ENCODE measurements around the gene RNASE2. TPM values are rescaled to one million over a fixed set of nuclear protein-coding genes. Genes with fewer than 3 reads are reported as not detected.
"Not testable (repeated sequence)": the region's sequence is repeated elsewhere in the genome, so short reads cannot be mapped to it uniquely, and the experiment has no call there.

The RNASE2 gene
- polyA plus RNA-seq, 3 donors = 0.74 to 1.3 (median 1.2) TPM

GRCh38 chr14:20973501-20973900, 18.2 kb downstream of the RNASE2 start:
- no peak for DNase-seq (ENCODE audit: extremely low read depth in 1 of 11, low read depth in 9 of 11, low spot score in 4 of 11)

- no peak for DNase-seq (ENCODE audit: extremely low read depth in 1 of 11, low read depth in 9 of 11, low spot score in 4 of 11)
Observed at GRCh38 chr14:20976291-20976690, 21.0 kb downstream of the RNASE2 start.

DNA sequence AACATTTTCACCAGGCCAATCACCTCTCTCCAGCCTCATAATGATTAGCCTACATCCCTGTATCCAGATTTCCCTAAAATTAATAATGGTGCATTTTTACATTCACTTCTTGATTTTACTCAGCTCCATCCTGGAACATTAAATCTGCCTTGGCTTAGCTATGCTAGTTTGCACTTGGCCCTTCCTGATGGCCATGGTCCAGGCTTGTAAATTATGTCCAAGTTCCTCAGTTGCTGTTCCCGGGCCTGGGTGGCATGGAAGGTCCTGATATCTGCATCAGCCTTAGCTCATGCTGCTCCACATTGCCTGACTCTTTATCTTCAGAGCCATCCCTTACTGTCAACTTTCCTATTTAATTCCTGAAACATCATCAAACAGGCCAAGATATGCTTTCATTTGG, 23.4 kb downstream of the RNASE2 start:
- DNase-seq (ENCODE audit: extremely low read depth in 1 of 11, low read depth in 9 of 11, low spot score in 4 of 11) = no peak

- no peak for DNase-seq (ENCODE audit: extremely low read depth in 1 of 11, low read depth in 9 of 11, low spot score in 4 of 11)
Observed at GRCh38 chr14:20980906-20981305, 25.6 kb downstream of the RNASE2 start.

DNA sequence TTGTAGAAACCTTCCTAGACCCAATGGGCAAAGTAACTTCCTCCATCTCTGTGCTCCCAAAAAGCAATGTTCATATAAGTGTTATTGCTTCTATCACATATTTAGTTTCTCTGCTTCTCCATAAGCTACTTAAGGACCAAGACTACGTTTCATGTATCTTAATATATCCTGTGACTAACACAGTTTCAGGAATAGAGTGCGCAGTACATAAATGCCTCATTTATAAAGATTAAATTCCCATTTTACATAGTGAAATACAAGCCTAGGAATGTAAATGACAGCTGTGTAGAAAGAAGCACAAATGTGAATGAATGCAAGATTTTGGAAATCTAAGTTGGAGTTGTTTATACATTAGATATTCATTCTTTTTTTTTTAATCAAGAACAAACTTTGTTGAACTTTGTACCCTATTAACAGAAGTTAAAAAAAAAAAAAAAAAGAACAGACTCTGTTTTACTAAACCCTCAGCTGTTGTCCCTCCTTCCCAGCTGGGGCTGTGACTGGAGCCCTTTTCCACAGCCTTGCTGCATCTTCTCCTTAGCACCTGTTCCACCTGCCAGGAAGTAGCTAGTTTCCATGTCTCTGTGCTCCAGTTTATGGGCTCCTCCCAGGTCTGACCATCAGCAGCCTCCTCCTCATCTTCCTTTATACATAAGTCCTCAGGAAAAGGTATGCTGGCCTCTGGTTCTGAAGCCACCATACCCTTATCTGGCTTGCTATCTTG, 27.5 kb downstream of the RNASE2 start:
- DNase-seq (ENCODE audit: extremely low read depth in 1 of 11, low read depth in 9 of 11, low spot score in 4 of 11) = no peak

GRCh38 chr14:20985650-20986049, 30.4 kb downstream of the RNASE2 start:
- DNase-seq (ENCODE audit: extremely low read depth in 1 of 11, low read depth in 9 of 11, low spot score in 4 of 11) = not testable (repeated sequence)

GRCh38 chr14:20986811-20987210, 31.5 kb downstream of the RNASE2 start:
- no peak for DNase-seq (ENCODE audit: extremely low read depth in 1 of 11, low read depth in 9 of 11, low spot score in 4 of 11)

DNA sequence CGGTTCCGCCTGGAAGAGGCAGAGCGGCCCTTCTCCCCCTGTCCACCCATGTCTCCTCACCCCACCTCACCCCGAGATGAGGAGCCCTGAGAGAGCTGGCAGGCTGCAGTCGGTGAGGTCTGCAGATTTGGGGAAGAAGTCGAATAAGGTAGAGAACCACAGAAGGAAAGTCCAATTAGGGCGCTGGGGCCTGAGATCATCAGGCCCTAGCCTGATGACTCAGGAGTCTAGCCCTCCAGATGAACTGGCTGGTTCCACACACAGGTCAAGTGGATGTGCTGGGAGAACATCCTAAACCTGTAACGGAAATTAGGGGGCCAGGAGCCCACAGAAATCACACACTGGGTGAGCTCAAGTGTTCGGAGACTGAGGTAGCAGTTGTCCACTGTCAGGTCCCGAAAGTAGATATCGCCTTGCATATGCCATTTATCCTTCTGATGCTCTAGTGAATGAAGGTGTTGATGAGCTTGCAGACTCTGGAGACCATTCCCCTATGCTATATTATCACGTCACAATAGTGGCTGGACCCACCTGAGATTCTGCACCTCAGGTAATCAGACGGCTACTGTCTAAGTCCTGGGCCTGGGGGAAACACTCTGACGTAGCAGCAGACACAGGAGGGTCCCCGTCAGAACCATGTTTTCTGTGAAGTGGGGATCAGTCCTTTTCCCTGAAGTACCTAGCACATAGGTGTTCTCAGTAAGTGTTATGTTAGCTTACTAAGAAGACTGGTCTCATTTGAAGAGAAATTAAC, 33.6 kb downstream of the RNASE2 start:
- DNase-seq (ENCODE audit: extremely low read depth in 1 of 11, low read depth in 9 of 11, low spot score in 4 of 11) = no peak

DNA sequence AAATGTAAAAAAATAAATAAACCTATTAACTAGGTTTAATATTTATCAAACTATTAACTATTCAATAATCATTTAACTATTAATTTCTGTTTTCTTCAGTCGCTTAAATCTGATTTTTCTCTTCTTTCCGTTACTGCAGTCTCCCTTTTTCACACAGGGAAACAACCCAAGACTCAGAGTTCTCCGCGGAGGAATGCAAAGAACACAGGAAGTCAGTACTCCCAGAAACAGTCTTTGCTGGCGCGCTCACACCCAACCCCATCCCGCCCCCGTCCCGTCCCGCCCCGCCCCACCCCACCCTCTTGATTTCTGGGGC, 34.1 kb downstream of the RNASE2 start:
- DNase-seq (ENCODE audit: extremely low read depth in 1 of 11, low read depth in 9 of 11, low spot score in 4 of 11) = no peak

GRCh38 chr14:20989787-20990600, 34.7 kb downstream of the RNASE2 start, which contains the start of gene METTL17:
METTL17 (plus strand) TSS chr14:20989980; CDS start chr14:20990003, 23 bp downstream.
- DNase-seq (ENCODE audit: extremely low read depth in 1 of 11, low read depth in 9 of 11, low spot score in 4 of 11) = peak; percentile 82 to 97 (median 91)

DNA sequence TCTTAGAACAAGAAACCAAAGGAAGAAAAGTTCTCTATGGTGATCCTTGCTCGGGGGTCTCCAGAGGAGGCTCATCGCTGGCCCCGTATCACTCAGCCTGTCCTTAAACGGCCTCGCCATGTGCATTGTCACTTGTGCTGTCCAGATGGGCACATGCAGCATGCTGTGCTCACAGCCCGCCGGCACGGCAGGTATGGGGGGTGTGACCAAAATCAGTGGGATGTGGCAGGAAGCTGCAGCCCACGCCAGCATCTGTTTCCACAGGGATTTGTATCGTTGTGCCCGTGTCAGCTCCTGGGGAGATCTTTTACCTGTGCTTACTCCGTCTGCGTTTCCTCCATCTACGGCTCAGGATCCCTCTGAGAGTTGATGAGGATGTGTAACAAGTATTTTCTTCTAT, 41.2 kb downstream of the RNASE2 start:
- no peak for DNase-seq (ENCODE audit: extremely low read depth in 1 of 11, low read depth in 9 of 11, low spot score in 4 of 11)

GRCh38 chr14:20997115-20997514, 41.8 kb downstream of the RNASE2 start:
- DNase-seq (ENCODE audit: extremely low read depth in 1 of 11, low read depth in 9 of 11, low spot score in 4 of 11) = no peak

GRCh38 chr14:20997564-20997963, 42.3 kb downstream of the RNASE2 start:
- DNase-seq (ENCODE audit: extremely low read depth in 1 of 11, low read depth in 9 of 11, low spot score in 4 of 11) = no peak

GRCh38 chr14:20998139-20998538, 42.9 kb downstream of the RNASE2 start:
- DNase-seq (ENCODE audit: extremely low read depth in 1 of 11, low read depth in 9 of 11, low spot score in 4 of 11) = peak in 1 of 11 donors; percentile 17

DNA sequence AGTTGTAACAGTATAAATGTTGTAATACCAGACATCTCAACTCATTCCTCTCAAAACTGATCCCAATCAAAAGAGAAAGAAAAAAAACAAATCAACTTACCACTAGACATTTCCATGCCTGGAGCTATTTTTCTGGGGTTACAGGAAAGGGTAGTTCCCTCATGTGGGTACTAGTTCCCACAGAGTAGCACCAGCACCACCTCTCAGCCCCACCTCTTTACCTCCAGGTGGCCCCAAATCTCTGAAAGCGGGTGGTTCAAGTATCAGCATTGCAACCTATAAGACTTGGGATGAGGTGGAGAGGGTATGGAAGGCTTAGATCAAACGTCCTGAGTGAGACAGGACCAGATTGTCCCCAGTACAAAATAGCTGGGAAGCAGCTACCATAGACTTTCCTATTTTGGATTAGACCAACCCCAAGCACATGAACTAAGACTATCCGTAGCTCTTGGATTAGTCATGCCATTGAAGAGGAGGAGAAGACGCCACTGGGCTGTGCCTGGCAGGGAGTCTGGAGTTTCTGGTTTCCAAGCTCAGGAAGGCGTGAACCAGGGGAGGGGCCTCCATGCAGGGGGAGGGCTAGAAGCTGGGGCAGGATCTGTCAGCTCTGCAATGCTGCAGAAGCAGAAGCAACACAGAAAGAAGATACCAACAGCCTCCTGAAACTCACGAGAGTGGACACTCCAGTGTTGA, 43.5 kb downstream of the RNASE2 start, which contains the start of gene SLC39A2:
SLC39A2 (plus strand) TSS at position 620 of the 693 bp plus-strand sequence. CDS start 154 bp downstream, outside the sequence.
- no peak for DNase-seq (ENCODE audit: extremely low read depth in 1 of 11, low read depth in 9 of 11, low spot score in 4 of 11)

- DNase-seq (ENCODE audit: extremely low read depth in 1 of 11, low read depth in 9 of 11, low spot score in 4 of 11) = no peak
Observed at GRCh38 chr14:20999591-20999990, 44.3 kb downstream of the RNASE2 start.

DNA sequence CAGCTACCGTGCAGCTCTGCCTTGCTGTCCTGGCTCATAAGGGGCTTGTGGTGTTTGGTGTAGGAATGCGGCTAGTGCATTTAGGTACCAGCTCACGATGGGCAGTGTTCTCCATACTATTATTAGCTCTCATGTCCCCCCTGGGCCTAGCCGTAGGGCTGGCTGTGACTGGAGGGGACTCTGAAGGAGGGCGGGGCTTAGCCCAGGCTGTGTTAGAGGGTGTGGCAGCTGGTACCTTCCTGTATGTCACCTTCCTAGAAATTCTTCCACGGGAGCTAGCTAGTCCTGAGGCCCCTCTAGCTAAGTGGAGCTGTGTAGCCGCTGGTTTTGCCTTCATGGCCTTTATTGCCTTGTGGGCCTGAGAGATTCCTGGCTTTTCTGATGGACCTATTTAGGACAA, 45.9 kb downstream of the RNASE2 start:
- no peak for DNase-seq (ENCODE audit: extremely low read depth in 1 of 11, low read depth in 9 of 11, low spot score in 4 of 11)

DNA sequence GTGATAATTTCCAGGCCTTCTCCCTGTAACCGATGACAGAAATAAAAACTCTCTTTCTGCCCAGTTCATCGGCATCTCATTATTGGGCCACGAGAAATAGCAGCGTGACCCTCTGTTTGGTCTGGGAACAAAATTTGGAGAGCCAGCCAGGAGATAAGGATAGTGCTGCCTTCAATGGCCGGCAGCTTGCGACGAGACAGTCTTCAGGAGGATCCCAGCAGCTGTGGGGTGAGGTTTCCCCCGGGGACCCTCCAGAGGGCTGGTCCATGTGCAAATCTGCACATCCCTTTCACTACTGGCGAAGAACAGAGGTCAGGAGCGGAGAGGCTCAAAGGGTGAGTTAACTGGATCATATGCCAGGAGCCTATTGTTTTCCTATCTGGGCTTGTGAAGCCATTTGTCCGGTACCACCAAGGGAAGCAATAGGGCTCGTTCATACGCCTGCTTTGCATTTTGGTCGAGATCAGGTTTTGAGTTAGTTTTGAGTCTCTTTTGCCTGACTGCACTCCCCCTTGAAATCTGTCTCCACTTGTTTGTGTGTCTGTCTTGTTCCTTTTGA, 48.6 kb downstream of the RNASE2 start:
- DNase-seq (ENCODE audit: extremely low read depth in 1 of 11, low read depth in 9 of 11, low spot score in 4 of 11) = no peak
